Upper lobe of left lung (tissue), 6 donors: ENCODE results near the gene TYW1. TPM values are rescaled to one million over a fixed set of nuclear protein-coding genes. Genes with fewer than 3 reads are reported as not detected.

ENCODE experiments used
- ATAC-seq, 2 donors: fragments of 200-7000 bp; cut with Tn5 transposase; one replicate each; pipeline ENCODE4 v1.9.1; 2022; ENCODE audit warnings: mild to moderate bottlenecking in 2 of 2, moderate library complexity in 2 of 2; ENCODE audit not compliant: low FRiP score in 2 of 2
- DNase-seq, 2 donors: peaks; one replicate each; pipeline ENCODE4 v3.0.0-alpha.2; 2019 to 2020
- H3K27ac ChIP-seq, 4 donors: fragments of 200-600 bp; sonication (generic); one replicate each; pipeline ENCODE4 v1.5.1; 2016 to 2019
- H3K27me3 ChIP-seq, 4 donors: fragments of 200-600 bp; sonication (generic); one replicate each; pipeline ENCODE4 v1.5.1; 2017 to 2019
- H3K36me3 ChIP-seq, 4 donors: fragments of 200-600 bp; sonication (generic); one replicate each; pipeline ENCODE4 v1.5.1; 2016 to 2019
- H3K4me1 ChIP-seq, 4 donors: fragments of 200-600 bp; sonication (generic); one replicate each; pipeline ENCODE4 v1.5.1; 2018 to 2019
- H3K4me3 ChIP-seq, 4 donors: fragments of 200-600 bp; sonication (generic); one replicate each; pipeline ENCODE4 v1.5.1; 2017 to 2019; ENCODE audit warnings: mild to moderate bottlenecking in 2 of 4, moderate library complexity in 1 of 4
- H3K9me3 ChIP-seq, 4 donors: fragments of 200-600 bp; sonication (generic); one replicate each; pipeline ENCODE4 v1.5.1; 2018 to 2019
- CTCF ChIP-seq, 6 experiments: fragments of 450-650 bp in 4 of 6; fragments of 200-600 bp in 2 of 6; sonication (generic) in 2 of 6; IDR thresholded peaks; one replicate each; pipeline ENCODE4 v1.5.1; 2016 to 2019; ENCODE audit warnings: antibody characterized with exemption in 6 of 6
- EP300 ChIP-seq, 4 donors: sonication (generic); formaldehyde crosslinking; IDR thresholded peaks; one replicate each; pipeline ENCODE4 v1.5.1; 2017; ENCODE audit warnings: antibody characterized with exemption in 4 of 4, control low read depth in 2 of 4
- POLR2A ChIP-seq, 4 donors: fragments of 450-650 bp; IDR thresholded peaks; one replicate each; pipeline ENCODE4 v1.5.1; 2016 to 2017; ENCODE audit warnings: antibody characterized with exemption in 4 of 4, mild to moderate bottlenecking in 2 of 4
- POLR2AphosphoS5 ChIP-seq, 2 donors: sonication (generic); formaldehyde crosslinking; IDR thresholded peaks; one replicate each; pipeline ENCODE4 v1.5.1; 2017; ENCODE audit warnings: antibody characterized with exemption in 2 of 2
- WGBS, 2 donors: methylation state at CpG; one replicate each; pipeline ENCODE4 v1.1.5; 2017 to 2018; 5-methylcytosine and 5-hydroxymethylcytosine counted together
- total RNA-seq, 6 donors: library from RNA; depleted of rRNA in 4 of 6; stranded (reverse); fragments of >200 nt in 4 of 6; gene quantifications; one replicate each; pipeline versions ENCODE4 v1.1.0 to v1.2.1, GENCODE V29; 2016 to 2021
- donor health status: DM: no; HTN: no; CAD: no; lungs with moderate emphysema.
- donor health status: DM: no; HTN: yes; CAD: no; lungs with severe emphysema.

The TYW1 gene
- total RNA-seq, 6 donors from 2014 or later = 13.9 to 40.9 (median 17.2) TPM

- 86 to 96% methylated on average over 5 of the region's 5 CpGs for WGBS, 2 donors
- Histone ChIP-seq H3K4me3 (no peak overlapping the region), H3K27me3 (no peaks in the 10 kb centered on the region), H3K4me1 (no peaks in the 10 kb centered on the region), H3K9me3 (no peaks in the 10 kb centered on the region), H3K27ac (no peak overlapping the region), H3K36me3 (peaks cover 40 to 98% (median 78%) of the 10 kb centered on the region in 4 donors)
- DNase-seq (no peak), ATAC-seq (no peak)
- no peak for TF ChIP-seq POLR2A (IDR thresholded peaks at IDR 0.05)
- TF ChIP-seq POLR2AphosphoS5 (IDR thresholded peaks at IDR 0.05) = no peak
- no peak for TF ChIP-seq CTCF (IDR thresholded peaks at IDR 0.05)
- TF ChIP-seq EP300 (IDR thresholded peaks at IDR 0.05) = no peak
Measured at GRCh38 chr7:66953044-66953427, 43.6 kb upstream of the TYW1 start.

- H3K4me1 ChIP-seq = no peaks in the 10 kb centered on the region
- H3K4me3 ChIP-seq = no peak overlapping the region
- 82 to 91% methylated on average over 13 of the region's 13 CpGs for WGBS, 2 donors
- H3K27me3 ChIP-seq = no peaks in the 10 kb centered on the region
- ATAC-seq (no peak), DNase-seq (no peak)
- TF ChIP-seq EP300 (IDR thresholded peaks at IDR 0.05) = no peak
- no peak for TF ChIP-seq POLR2AphosphoS5 (IDR thresholded peaks at IDR 0.05)
- TF ChIP-seq CTCF (IDR thresholded peaks at IDR 0.05) = no peak
- TF ChIP-seq POLR2A (IDR thresholded peaks at IDR 0.05) = no peak
- H3K27ac ChIP-seq = no peak overlapping the region
- H3K36me3 ChIP-seq = peaks cover 14 to 72% (median 45%) of the 10 kb centered on the region in 4 donors
- no peaks in the 10 kb centered on the region for H3K9me3 ChIP-seq
Measured at GRCh38 chr7:66957595-66958290, 38.9 kb upstream of the TYW1 start.

DNA sequence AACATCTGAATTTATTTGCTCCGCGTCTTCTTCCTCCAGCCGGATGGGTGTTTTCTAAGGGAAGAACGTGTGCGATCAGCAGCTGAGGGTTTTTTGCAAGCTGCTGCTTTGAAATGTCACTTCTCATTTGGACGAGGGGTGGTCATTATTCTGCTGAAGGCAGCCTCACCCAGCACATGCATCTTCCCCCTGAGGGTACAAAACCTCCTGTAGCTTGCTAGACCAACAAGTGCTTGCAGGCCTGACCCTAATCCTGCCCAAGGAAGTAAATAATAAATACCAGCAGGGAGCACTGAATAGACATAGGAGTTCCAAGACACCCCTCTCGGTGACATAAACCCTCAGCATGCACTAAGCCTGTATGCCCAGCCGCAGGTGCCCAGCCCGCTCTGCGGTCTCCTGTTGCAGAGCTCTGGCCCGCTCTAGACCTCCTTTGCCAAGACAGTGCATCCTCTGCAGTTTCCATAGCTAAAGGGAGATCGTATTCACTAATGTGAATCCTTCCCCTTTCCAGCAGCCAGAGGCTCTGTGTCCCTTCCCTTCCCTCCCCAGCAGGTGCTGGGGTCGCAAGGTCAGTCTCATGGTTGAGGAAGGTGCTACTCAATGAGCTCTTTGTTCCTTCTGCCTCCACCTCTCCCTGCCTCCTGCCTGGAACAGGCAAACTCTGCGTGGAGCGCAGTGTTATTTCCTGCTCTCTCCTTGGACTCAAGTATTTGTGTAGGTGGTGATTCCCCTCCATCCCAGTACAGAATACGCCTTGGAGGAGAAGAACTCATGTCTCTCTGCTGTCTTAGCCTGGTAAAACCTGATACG, 37.9 kb upstream of the TYW1 start:
- Histone ChIP-seq H3K27me3 (no peaks in the 10 kb centered on the region), H3K36me3 (peaks cover 14 to 62% (median 36%) of the 10 kb centered on the region in 4 donors), H3K4me1 (no peaks in the 10 kb centered on the region), H3K27ac (no peak overlapping the region), H3K9me3 (no peaks in the 10 kb centered on the region), H3K4me3 (no peak overlapping the region)
- TF ChIP-seq EP300 (IDR thresholded peaks at IDR 0.05) = no peak
- no peak for TF ChIP-seq POLR2AphosphoS5 (IDR thresholded peaks at IDR 0.05)
- TF ChIP-seq CTCF (IDR thresholded peaks at IDR 0.05) = no peak
- TF ChIP-seq POLR2A (IDR thresholded peaks at IDR 0.05) = no peak
- WGBS, 2 donors = 93% methylated on average over 15 to 17 of the region's 17 CpGs
- DNase-seq (no peak), ATAC-seq (no peak)

DNA sequence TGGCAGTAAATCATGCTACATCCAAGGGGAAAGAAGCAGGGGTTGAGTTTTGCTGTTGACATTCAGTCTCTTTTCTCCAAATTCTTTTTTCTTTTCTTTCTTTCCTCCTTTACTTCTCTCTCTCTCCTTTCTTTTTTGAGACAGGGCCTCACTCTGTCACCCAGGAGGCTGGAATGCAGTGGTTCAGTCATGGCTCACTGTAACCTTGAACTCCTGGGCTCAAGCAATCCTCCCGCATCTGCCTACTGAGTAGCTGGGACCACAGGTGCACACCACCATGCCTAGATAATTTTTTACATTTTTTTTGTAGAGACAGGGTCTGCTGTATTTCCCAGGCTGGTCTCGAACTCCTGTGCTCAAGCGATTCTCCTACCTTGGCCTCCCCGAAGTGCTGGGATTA, 36.4 kb upstream of the TYW1 start:
- Histone ChIP-seq H3K27ac (no peak overlapping the region), H3K4me1 (no peaks in the 10 kb centered on the region), H3K4me3 (no peak overlapping the region), H3K9me3 (no peaks in the 10 kb centered on the region), H3K27me3 (no peaks in the 10 kb centered on the region), H3K36me3 (peaks cover 12 to 50% (median 26%) of the 10 kb centered on the region in 4 donors)
- WGBS, 2 donors = 96 to 100% methylated on average over 4 of the region's 4 CpGs
- no peak for TF ChIP-seq EP300 (IDR thresholded peaks at IDR 0.05)
- no peak for TF ChIP-seq POLR2A (IDR thresholded peaks at IDR 0.05)
- TF ChIP-seq CTCF (IDR thresholded peaks at IDR 0.05) = no peak
- no peak for TF ChIP-seq POLR2AphosphoS5 (IDR thresholded peaks at IDR 0.05)
- DNase-seq = no peak
- no peak for ATAC-seq
